T-cell (primary cell): ENCODE results near the gene ZNF408. TPM values are rescaled to one million over a fixed set of nuclear protein-coding genes. Genes with fewer than 3 reads are reported as not detected.

Experiments used
- ATAC-seq, 4 experiments: fragments of 200-7000 bp in 3 of 4; fragments of 150-1000 bp in 1 of 4; cut with Tn5 transposase; replicated peaks in 1 of 4; 1 replicate in 3 of 4; 2 replicates in 1 of 4; pipeline ENCODE4 v1.10.0; 2021; ENCODE audit warnings: moderate library complexity in 3 of 4, mild to moderate bottlenecking in 2 of 4, moderate number of reproducible peaks in 1 of 4
- CTCF ChIA-PET, 2 donors: fragments of 300-600 bp; sonication (Branson Sonifier 250); formaldehyde crosslinking; loops; one replicate each; lab custom pipeline; 2022; ENCODE audit warnings: antibody characterized with exemption in 2 of 2; lab: Charles Lee
- POLR2A ChIA-PET, 2 donors: fragments of 300-600 bp; sonication (Branson Sonifier 250); formaldehyde crosslinking; loops; one replicate each; lab custom pipeline; 2022; ENCODE audit warnings: antibody characterized with exemption in 2 of 2; lab: Charles Lee
- DNase-seq, 35 experiments: peaks; one replicate each; pipeline versions ENCODE4 v3.0.0 to v3.0.0-alpha.2; 2013 to 2023
- H3K27ac ChIP-seq: one replicate; pipeline ENCODE4 v1.5.1; 2013; ENCODE audit warnings: low read length
- H3K27me3 ChIP-seq, 2 experiments: replicated peaks in 1 of 2; 1 replicate in 1 of 2; 2 replicates in 1 of 2; pipeline versions ENCODE4 v1.6.1 to v1.7.0; 2013; ENCODE audit warnings: low read length in 1 of 2, mixed read lengths in 1 of 2; ENCODE audit not compliant: control insufficient read depth in 2 of 2, insufficient read depth in 2 of 2; ENCODE audit errors: extremely low read depth in 1 of 2
- H3K36me3 ChIP-seq, 2 donors: 1 replicate in 1 of 2; 2 replicates in 1 of 2; pipeline versions ENCODE4 v1.6.1 to v1.7.0; 2013; ENCODE audit warnings: low read length in 1 of 2; ENCODE audit not compliant: control insufficient read depth in 2 of 2, insufficient read depth in 1 of 2; ENCODE audit errors: extremely low read depth in 1 of 2
- H3K4me1 ChIP-seq, 2 experiments: 1 replicate in 1 of 2; 2 replicates in 1 of 2; pipeline versions ENCODE4 v1.6.1 to v1.7.0; 2013; ENCODE audit warnings: low read length in 2 of 2, mixed read lengths in 1 of 2; ENCODE audit not compliant: insufficient read depth in 2 of 2, control insufficient read depth in 1 of 2; ENCODE audit errors: extremely low read depth in 1 of 2
- H3K4me3 ChIP-seq, 2 donors: 1 replicate in 1 of 2; 2 replicates in 1 of 2; pipeline versions ENCODE4 v1.5.1 to v1.7.0; 2013; ENCODE audit warnings: mild to moderate bottlenecking in 2 of 2, low read length in 1 of 2, moderate library complexity in 1 of 2; ENCODE audit not compliant: control insufficient read depth in 1 of 2; ENCODE audit errors: extremely low read depth in 1 of 2
- H3K9me3 ChIP-seq: 2 replicates; pipeline ENCODE4 v1.7.0; 2013
- H3K27ac Mint-ChIP-seq, 2 donors: one replicate each; pipeline ENCODE4 v1.8.0; 2020 to 2021; ENCODE audit warnings: mild to moderate bottlenecking in 2 of 2, mixed read lengths in 2 of 2
- H3K27me3 Mint-ChIP-seq, 2 donors: one replicate each; pipeline ENCODE4 v1.8.0; 2021 to 2022; ENCODE audit warnings: mixed read lengths in 2 of 2
- H3K36me3 Mint-ChIP-seq: one replicate; pipeline ENCODE4 v1.8.0; 2021; ENCODE audit warnings: mixed read lengths
- H3K4me1 Mint-ChIP-seq, 3 donors: one replicate each; pipeline ENCODE4 v1.8.0; 2020 to 2022; ENCODE audit warnings: mixed read lengths in 3 of 3, mild to moderate bottlenecking in 1 of 3
- H3K4me3 Mint-ChIP-seq, 3 donors: one replicate each; pipeline ENCODE4 v1.8.0; 2020 to 2022; ENCODE audit warnings: mild to moderate bottlenecking in 3 of 3, mixed read lengths in 3 of 3, moderate library complexity in 3 of 3
- H3K9me3 Mint-ChIP-seq, 3 donors: one replicate each; pipeline ENCODE4 v1.8.0; 2020 to 2022; ENCODE audit warnings: mixed read lengths in 3 of 3
- whole genome bisulfite sequencing: methylation state at CpG from one replicate; pipeline ENCODE4 v1.1.5; 2013; ENCODE audit warnings: missing lambda C conversion rate; ENCODE audit not compliant: insufficient coverage; 5-methylcytosine and 5-hydroxymethylcytosine counted together
- total RNA-seq, 35 experiments: library from RNA in 6 of 35; stranded (reverse) in 6 of 35; fragments of 120-200 nt in 1 of 35; gene quantifications; one replicate each; pipeline versions ENCODE4 v1.2.1 to v1.2.4 and lab custom pipeline; 2013 to 2026

The ZNF408 gene
- total RNA-seq, 5 donors from 2014 or later (not counting 1 experiment from before 2014, with no cell fraction given) = 6.1 to 22.4 (median 19.7) TPM

GRCh38 chr11:46662366-46662765 is 38.5 kb upstream of the ZNF408 start:
- Histone ChIP-seq H3K4me1 (no peaks in the 10 kb centered on the region), H3K36me3 (peaks cover 6 to 86% of the 10 kb centered on the region in 2 donors), H3K27ac (no peak overlapping the region), H3K9me3 (no peaks in the 10 kb centered on the region), H3K27me3 (no peaks in the 10 kb centered on the region), H3K4me3 (no peak overlapping the region)
- Mint-ChIP-seq H3K4me3 (no peak overlapping the region), H3K9me3 (no peaks in the 10 kb centered on the region), H3K27me3 (no peaks in the 10 kb centered on the region), H3K4me1 (no peaks in the 10 kb centered on the region), H3K36me3 (peaks cover 58% of the 10 kb centered on the region), H3K27ac (no peak overlapping the region)
- no peak for ATAC-seq
- ChIA-PET POLR2A (no interaction called here), CTCF (no interaction called here)
- no peak for DNase-seq

DNA sequence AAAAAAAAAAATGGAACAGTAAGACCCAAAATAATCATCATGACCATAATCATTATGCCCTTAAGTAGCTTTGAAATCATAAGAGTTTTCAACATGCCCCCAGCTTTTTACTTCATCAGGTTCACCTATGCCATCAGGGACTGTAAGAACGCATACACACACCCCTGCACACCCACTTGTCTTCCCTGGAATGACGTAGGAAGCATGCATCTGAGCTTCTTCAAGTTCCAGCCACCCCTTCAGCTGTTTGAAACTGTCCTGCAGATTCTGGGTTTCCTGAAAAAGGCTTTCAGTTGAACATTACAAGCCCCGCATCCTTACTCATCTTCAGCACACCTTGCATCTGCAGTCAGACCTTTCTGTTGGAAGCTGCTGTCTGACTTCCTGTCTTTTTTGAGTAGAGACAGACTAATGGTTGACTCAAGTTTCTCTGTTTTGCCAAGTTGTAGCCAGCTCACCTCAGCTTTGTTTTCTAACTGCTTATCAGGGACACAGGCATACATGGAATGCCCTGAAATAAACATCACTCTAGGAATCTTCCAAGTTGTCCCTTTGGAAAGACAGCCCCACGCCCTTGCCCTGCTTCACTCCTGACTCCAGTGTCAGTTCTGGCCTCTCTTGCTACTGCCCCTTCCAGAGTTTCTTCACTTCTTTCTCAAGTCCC is 37.4 kb upstream of the ZNF408 start:
- peaks cover 11 to 86% of the 10 kb centered on the region in 2 donors for H3K36me3 ChIP-seq
- DNase-seq (no peak), ATAC-seq (no peak)
- no peak overlapping the region for H3K27ac ChIP-seq
- H3K4me1 Mint-ChIP-seq = no peaks in the 10 kb centered on the region
- H3K9me3 ChIP-seq = no peaks in the 10 kb centered on the region
- H3K27ac Mint-ChIP-seq = peak overlapping the region in 1 of 2 donors; percentile 12
- 90% methylated on average over 3 of the region's 4 CpGs for WGBS
- H3K4me1 ChIP-seq = no peaks in the 10 kb centered on the region
- no peak overlapping the region for H3K4me3 ChIP-seq
- no peaks in the 10 kb centered on the region for H3K9me3 Mint-ChIP-seq
- no peaks in the 10 kb centered on the region for H3K27me3 Mint-ChIP-seq
- ChIA-PET CTCF (no interaction called here), POLR2A (no interaction called here)
- no peaks in the 10 kb centered on the region for H3K27me3 ChIP-seq
- H3K4me3 Mint-ChIP-seq = no peak overlapping the region
- peaks cover 59% of the 10 kb centered on the region for H3K36me3 Mint-ChIP-seq

GRCh38 chr11:46664612-46665011 is 36.2 kb upstream of the ZNF408 start:
- Mint-ChIP-seq H3K36me3 (peaks cover 58% of the 10 kb centered on the region), H3K27ac (no peak overlapping the region), H3K4me1 (peaks cover 7 to 10% (median 9%) of the 10 kb centered on the region in 3 donors), H3K27me3 (no peaks in the 10 kb centered on the region), H3K4me3 (no peak overlapping the region), H3K9me3 (no peaks in the 10 kb centered on the region)
- ChIA-PET CTCF (no interaction called here), POLR2A (no interaction called here)
- WGBS = 96% methylated on average over 4 of the region's 6 CpGs
- Histone ChIP-seq H3K27ac (no peak overlapping the region), H3K9me3 (no peaks in the 10 kb centered on the region), H3K4me3 (no peak overlapping the region), H3K27me3 (no peaks in the 10 kb centered on the region), H3K4me1 (peaks cover 3 to 4% of the 10 kb centered on the region in 2 experiments), H3K36me3 (peaks cover 14 to 86% of the 10 kb centered on the region in 2 donors)
- DNase-seq (no peak), ATAC-seq (no peak)

GRCh38 chr11:46665356-46665755 is 35.5 kb upstream of the ZNF408 start:
- H3K27ac Mint-ChIP-seq = no peak overlapping the region

DNA sequence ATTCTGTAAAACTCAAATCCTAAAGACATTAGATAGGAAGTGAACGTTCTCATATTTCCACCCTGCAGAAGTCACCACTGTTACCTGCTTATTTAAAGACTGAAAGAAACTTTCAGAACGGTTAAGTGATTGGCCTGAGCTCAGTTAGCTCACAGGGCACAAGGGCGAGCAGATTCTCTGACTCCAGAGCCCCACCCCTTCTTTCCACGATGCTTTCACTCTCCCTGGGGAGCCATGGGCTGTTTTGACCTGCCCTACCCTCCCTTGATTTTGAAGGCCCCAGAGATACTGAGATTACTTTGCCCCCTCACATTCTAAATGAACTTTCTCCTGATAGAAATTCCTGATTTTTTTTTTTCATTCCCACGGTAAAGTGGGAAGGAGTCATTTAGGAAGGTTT is 34.3 kb upstream of the ZNF408 start:
- Histone ChIP-seq H3K27me3 (no peaks in the 10 kb centered on the region), H3K4me3 (no peak overlapping the region), H3K4me1 (peaks cover 13 to 23% of the 10 kb centered on the region in 2 experiments), H3K9me3 (no peaks in the 10 kb centered on the region), H3K27ac (no peak overlapping the region), H3K36me3 (peaks cover 14 to 77% of the 10 kb centered on the region in 2 donors)
- Mint-ChIP-seq H3K9me3 (no peaks in the 10 kb centered on the region), H3K27ac (peak overlapping the region in 1 of 2 donors; percentile 45), H3K36me3 (peaks cover 58% of the 10 kb centered on the region), H3K4me1 (peaks cover 24 to 29% (median 27%) of the 10 kb centered on the region in 3 donors), H3K27me3 (no peaks in the 10 kb centered on the region), H3K4me3 (no peak overlapping the region)
- DNase-seq (no peak), ATAC-seq (no peak)
- 90% methylated on average over 2 of the region's 5 CpGs for WGBS
- ChIA-PET POLR2A (no interaction called here), CTCF (no interaction called here)

More at GRCh38 chr11:46665356-46665755, 35.5 kb upstream of the ZNF408 start:
- Histone ChIP-seq H3K27ac (no peak overlapping the region), H3K4me1 (peaks cover 7 to 12% of the 10 kb centered on the region in 2 experiments), H3K9me3 (no peaks in the 10 kb centered on the region), H3K27me3 (no peaks in the 10 kb centered on the region), H3K36me3 (peaks cover 14 to 84% of the 10 kb centered on the region in 2 donors), H3K4me3 (no peak overlapping the region)
- ChIA-PET POLR2A (no interaction called here), CTCF (no interaction called here)
- Mint-ChIP-seq H3K36me3 (peaks cover 56% of the 10 kb centered on the region), H3K4me3 (no peak overlapping the region), H3K27me3 (no peaks in the 10 kb centered on the region), H3K4me1 (peaks cover 13 to 18% (median 16%) of the 10 kb centered on the region in 3 donors), H3K9me3 (no peaks in the 10 kb centered on the region)
- DNase-seq (no peak), ATAC-seq (no peak)
- no CpG with 5 or more reads among the region's 1 CpG for WGBS

DNA sequence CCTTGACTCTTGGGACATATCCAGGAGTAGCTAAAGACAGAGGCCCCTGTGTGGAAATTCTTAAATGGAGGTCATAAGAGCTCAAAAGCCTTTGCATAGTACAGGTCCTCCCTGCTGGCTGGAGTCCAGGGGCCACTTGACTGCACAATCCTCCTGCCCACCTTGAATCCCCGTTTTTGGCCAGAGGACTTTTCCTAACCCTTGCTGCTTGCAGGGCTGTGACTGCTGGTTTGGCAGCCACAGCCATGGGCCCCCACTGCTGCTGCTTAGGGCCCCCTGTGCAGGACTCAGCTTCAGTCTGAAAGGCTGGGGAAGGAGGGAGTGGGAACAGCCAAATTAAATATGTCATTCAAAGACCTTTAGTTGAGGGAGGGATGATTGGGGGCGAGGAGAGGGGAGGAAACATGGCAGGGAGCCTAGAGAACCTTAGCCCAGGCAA is 33.8 kb upstream of the ZNF408 start:
- H3K36me3 Mint-ChIP-seq = peaks cover 62% of the 10 kb centered on the region
- H3K27ac ChIP-seq = no peak overlapping the region
- POLR2A ChIA-PET = no interaction called here
- peak overlapping the region; percentile 19 to 45 for H3K27ac Mint-ChIP-seq
- H3K27me3 ChIP-seq = no peaks in the 10 kb centered on the region
- no peak overlapping the region for H3K4me3 ChIP-seq
- H3K9me3 ChIP-seq = no peaks in the 10 kb centered on the region
- CTCF ChIA-PET = no interaction called here
- ATAC-seq (no peak), DNase-seq (no peak)
- H3K36me3 ChIP-seq = peaks cover 14 to 73% of the 10 kb centered on the region in 2 donors
- WGBS = 80% methylated on average over 2 of the region's 2 CpGs
- peaks cover 29 to 35% (median 33%) of the 10 kb centered on the region in 3 donors for H3K4me1 Mint-ChIP-seq
- no peaks in the 10 kb centered on the region for H3K9me3 Mint-ChIP-seq
- H3K4me3 Mint-ChIP-seq = no peak overlapping the region
- peaks cover 18 to 29% of the 10 kb centered on the region in 2 experiments for H3K4me1 ChIP-seq
- no peaks in the 10 kb centered on the region for H3K27me3 Mint-ChIP-seq
